Kasumi-1 (cell line): ENCODE data around the gene SIRT7.
"Not testable (repeated sequence)": the region's sequence is repeated elsewhere in the genome, so short reads cannot be mapped to it uniquely, and the experiment has no call there.

Experiments used
- DNase-seq, 2 experiments: peaks; one replicate each; lab custom pipeline; 2025; lab: John Stamatoyannopoulos, UW

The SIRT7 gene

DNA sequence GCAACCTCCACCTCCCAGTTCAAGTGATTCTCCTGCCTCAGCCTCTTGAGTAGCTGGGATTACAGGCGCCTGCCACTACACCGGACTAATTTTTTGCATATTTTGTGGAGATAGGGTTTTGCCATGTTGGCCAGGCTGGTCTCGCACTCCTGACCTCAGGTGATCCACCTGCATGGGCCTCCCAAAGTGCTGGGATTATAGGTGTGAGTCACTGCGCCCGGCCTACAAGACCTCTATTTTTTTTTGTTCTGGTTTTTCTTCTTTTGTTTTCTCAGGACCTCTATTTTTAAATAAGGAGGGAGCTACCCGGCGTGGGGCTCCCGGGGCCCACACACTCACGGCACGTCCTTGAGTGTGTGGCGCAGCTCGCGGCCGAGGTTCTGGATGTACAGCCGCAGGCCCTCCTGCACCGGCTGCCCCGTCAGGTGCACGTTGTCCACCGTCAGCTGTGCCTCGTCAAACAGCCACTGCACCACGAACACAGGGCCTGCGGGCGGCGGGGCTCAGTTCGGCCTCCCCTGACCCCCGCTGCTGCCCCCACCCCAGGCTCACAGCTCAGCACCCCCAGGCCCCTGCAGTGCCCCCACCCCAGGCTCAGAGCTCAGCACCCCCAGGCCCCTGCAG is 37.2 kb upstream of the SIRT7 start:
- DNase-seq = no peak

- DNase-seq = no peak
Measured at GRCh38 chr17:81954131-81955057, 36.4 kb upstream of the SIRT7 start.

GRCh38 chr17:81953443-81953842 is 35.5 kb upstream of the SIRT7 start:
- DNase-seq = not testable (repeated sequence)

DNA sequence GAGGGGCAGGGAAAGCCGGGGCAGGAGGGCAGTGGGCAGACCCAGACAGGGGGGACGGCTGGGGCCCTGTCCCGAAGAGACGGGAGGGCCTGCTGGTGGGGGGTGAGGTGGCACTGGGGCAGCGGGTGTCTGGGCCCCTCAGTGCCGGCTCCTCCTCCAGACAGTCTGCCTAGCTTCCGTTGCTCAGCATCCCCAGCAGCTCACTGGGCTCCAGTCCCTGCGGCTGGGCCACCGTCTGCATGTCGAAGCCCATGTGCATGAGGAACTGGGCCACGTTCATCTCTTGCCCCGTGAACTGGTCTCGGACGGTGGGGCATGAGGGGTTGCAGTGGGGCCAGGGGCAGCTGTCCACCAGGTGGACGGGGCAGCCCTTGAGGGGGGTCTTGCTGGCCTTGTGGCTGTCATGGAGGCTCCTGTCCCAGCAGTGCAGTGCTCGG is 34.8 kb upstream of the SIRT7 start:
- DNase-seq = no peak

- no peak for DNase-seq
Measured at GRCh38 chr17:81951785-81952684, 34.1 kb upstream of the SIRT7 start.

- DNase-seq = no peak
Measured at GRCh38 chr17:81950501-81950900, 32.5 kb upstream of the SIRT7 start.

GRCh38 chr17:81948635-81949378 is 30.8 kb upstream of the SIRT7 start:
- DNase-seq = no peak

- no peak for DNase-seq
Measured at GRCh38 chr17:81947189-81947588, 29.2 kb upstream of the SIRT7 start, which contains the start of gene MYADML2. TSS of gene MYADML2 (minus strand) at chr17:81947233. CDS start at chr17:81941741, 5,492 bp downstream.

DNA sequence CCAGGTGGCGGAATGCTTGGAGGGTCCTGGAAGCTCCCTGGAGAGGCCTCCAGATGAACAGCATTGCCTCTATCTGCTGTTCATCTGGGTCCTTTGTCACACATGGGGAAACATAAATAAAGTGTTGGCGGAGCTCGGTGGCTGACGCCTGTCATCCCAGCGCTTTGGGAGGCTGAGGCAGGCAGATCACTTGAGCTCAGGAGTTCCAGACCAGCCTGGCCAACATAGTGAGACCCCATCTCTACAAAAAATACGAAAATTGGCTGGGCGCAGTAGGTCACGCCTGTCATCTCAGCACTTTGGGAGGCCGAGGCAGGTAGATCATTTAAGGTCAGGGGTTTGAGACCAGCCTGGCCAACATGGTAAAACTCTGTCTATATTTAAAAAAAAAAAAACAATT is 26.9 kb upstream of the SIRT7 start:
- no peak for DNase-seq

DNA sequence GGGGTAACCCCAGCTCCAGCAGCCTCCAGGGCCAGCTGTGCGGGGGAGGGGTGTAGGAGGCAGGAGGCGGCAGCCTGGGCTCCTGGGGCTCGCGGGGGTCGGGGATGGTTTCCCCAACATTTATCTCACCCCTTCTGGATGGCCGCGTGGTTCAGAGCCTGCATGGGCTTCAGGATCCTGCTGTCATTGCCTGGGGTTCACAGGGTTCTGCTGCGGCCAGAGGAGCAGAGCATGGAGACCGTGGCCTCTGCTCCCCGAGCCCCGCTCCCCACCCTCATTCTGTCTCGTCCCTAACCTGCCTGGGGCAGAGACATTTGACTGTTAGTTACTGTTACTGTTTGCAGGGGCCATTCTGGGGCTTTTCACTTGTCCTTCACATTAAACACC is 24.2 kb upstream of the SIRT7 start:
- DNase-seq = no peak

GRCh38 chr17:81941484-81942166 is 23.6 kb upstream of the SIRT7 start:
- DNase-seq = no peak

- DNase-seq = no peak
Measured at GRCh38 chr17:81940538-81941483, 22.8 kb upstream of the SIRT7 start.

DNA sequence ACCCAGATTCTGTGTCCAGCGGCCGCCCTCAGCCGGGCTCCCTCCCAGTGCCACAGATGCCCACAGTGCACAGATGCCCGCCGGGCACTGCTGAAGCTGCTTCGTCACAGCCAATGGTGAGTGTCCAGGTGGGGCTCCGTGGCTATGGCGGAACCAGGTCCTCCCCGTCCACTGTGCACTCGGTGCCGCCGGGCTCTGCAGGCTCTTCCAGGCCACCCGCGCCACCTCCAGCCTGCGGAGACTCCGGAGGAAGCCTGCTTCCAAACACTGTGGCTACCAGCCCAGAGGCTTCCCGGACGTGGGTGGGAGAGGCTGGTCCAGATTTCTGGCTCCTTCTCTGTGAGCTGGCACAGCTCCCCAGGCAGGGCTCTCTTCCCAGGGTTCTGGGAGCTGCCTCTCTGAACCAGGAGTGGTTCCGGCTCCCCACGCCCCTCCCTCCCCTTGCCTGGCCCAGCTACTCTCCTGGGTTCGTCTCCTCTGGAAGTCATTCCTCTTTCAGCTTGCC is 22.0 kb upstream of the SIRT7 start:
- no peak for DNase-seq

- no peak for DNase-seq
Measured at GRCh38 chr17:81939218-81939617, 21.2 kb upstream of the SIRT7 start.

- no peak for DNase-seq
Measured at GRCh38 chr17:81935709-81936084, 17.7 kb upstream of the SIRT7 start.

DNA sequence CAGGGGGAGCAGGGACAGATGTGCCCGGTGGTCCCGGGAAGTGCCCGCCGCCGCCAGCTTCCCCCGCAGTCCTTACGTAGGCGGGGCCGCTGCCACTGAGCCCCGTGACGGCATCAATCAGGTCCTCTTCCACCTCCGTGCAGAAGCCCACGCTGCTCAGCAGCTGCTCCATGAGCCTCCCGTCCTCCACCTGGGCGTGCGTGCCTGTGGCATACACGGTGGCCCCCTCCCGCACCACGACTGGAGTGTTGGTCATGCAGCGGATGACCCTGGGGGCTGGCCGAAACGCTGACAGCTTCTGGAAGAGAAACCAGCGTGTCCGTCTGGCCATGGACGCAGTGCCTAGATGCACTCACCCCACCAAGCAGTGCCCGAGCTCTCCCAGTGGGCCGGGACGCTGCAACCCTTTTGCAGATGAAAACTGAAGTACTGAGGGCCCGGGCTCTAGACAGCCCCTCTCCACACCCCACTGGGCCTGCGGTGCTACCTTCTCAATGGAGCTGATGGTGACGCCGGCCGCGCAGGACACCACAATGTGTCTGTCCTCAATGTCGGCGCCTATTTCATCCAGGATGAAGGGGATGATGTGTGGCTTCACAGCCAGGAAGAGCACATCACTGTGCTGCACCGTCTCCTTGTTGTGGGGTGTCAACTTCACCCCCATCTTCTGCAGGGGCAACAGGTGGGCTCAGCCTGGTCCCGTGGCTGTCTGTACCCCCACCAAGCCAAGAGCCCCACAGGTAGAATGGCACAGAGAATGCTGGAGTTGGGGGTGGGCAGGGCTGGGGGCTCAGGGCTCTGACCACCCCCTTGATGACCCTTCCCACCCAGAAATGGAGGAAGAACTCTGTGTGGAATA is 17.1 kb upstream of the SIRT7 start:
- DNase-seq = no peak

- no peak for DNase-seq
Measured at GRCh38 chr17:81934098-81934757, 16.3 kb upstream of the SIRT7 start.

- DNase-seq = no peak
Measured at GRCh38 chr17:81933178-81933699, 15.3 kb upstream of the SIRT7 start.
